ENCODE results near the gene COL4A2.

COL4A2 gene

DNA sequence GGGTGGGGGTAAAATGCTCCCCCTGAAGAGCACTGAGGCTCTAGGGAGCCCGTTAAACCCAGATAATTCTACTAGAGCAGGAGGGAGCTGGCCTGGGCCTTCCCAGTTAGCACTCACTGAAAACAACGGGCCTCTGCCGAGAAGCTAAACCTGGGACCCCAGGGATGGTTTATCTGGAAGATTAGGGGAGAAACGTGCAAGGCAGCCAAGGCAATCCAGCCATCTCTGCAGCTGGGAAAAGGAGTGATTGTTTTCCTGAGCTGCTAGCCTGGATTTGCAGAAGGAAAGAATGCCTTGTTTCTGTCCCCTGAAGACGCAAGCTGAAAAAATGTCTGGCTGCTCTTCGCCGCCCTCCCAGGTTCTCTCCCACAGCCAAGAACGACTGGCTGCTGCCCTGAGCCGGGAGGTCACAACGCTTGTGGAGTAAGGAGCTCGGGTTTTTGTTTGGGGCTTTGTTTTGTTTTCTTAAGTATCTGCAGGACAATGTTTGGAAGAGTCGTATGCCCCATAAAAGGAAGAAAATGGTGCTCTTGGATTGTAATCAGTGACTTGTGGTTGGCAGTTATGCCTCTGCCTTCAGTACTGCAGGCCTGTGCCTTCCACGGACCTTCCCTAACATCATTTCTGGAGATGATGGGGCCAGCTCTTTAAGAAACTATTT, 31.5 kb downstream of the COL4A2 start:
- Histone ChIP-seq H3K4me1 (ENCODE audit: insufficient read depth, low read length, poor library complexity, severe bottlenecking) (peaks cover 8% of the 10 kb centered on the region), H4K20me1 (ENCODE audit: insufficient read depth, low read length, poor library complexity, severe bottlenecking) (no peaks in the 10 kb centered on the region), H3F3A (ENCODE audit: low read depth) (no peaks in the 10 kb centered on the region), H2AFZ (ENCODE audit: low read length) (no peak overlapping the region), H3K4me2 (ENCODE audit: low read depth, low read length, poor library complexity, severe bottlenecking) (no peak overlapping the region), H3K36me3 (ENCODE audit: insufficient read depth, low read length) (no peaks in the 10 kb centered on the region), H3K9ac (ENCODE audit: low read depth, low read length, poor library complexity, severe bottlenecking) (no peak overlapping the region), H3K4me3 (ENCODE audit: low read length, poor library complexity, severe bottlenecking) (no peak overlapping the region), H3K9me2 (replicated peaks; ENCODE audit: low read depth, low read length) (no peaks in the 10 kb centered on the region), H3K27me3 (ENCODE audit: insufficient read depth, low read length, poor library complexity, severe bottlenecking) (no peaks in the 10 kb centered on the region), H3K79me2 (ENCODE audit: insufficient read depth, low read length) (no peaks in the 10 kb centered on the region), H3K9me3 (ENCODE audit: insufficient read depth, low read depth, low read length) (no peaks in the 10 kb centered on the region)
- TF ChIP-seq EZH2phosphoT487 (IDR thresholded peaks at IDR 0.05; ENCODE audit: borderline replicate concordance), result no peak
- no peak for TF ChIP-seq CTCF (conservative IDR thresholded peaks at IDR 0.05; ENCODE audit: low read length)

DNA sequence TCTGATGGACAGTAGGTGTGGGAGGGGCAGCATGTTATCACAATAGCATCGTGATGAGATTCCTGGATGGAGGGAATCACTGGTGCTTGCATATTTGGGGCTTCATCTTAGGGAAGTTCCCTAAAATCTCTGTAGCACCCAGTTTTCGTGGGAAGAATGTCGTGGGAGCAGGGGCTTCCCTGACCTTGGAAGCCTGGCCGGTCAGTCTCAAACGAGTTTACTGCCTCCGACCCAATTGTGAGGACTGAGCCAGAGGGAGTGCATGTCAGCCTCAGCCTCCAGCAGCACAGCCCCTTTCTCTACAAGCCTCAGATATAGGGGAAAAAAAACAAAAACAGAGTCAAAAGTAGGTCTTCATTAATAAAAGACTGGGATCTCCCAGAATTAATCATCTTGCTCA, 32.2 kb downstream of the COL4A2 start:
- no peak for TF ChIP-seq EZH2phosphoT487 (IDR thresholded peaks at IDR 0.05; ENCODE audit: borderline replicate concordance)
- TF ChIP-seq CTCF (conservative IDR thresholded peaks at IDR 0.05; ENCODE audit: low read length), result no peak
- H3K9ac ChIP-seq (ENCODE audit: low read depth, low read length, poor library complexity, severe bottlenecking), result no peak overlapping the region
- H3K36me3 ChIP-seq (ENCODE audit: insufficient read depth, low read length), result no peaks in the 10 kb centered on the region

DNA sequence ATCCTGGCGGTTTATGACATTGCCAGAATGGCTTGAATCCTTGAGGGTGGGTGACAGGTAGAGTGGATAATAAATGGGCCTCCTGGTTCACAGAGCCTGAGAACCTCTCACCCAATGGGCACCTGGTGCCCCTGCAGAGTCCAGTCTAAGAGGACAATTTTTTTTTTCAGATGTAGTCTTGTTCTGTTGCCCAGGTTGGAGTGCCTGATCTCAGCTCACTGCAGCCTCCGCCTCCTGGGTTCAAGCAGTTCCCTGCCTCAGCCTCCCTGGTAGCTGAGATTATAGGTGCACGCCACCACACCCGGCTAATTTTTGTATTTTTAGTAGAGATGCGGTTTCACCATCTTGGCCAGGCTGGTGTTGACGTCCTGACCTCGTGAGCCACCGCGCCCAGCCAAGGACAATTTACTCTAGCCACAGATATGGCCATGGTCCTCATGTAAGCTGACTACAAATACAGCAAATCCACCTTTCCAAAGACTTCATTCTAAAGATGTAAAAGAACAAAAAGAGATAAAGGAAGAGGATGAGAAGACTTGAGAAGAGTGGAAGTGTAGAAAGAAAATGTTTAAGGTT, 33.0 kb downstream of the COL4A2 start:
- Histone ChIP-seq H3K27me3 (ENCODE audit: insufficient read depth, low read length, poor library complexity, severe bottlenecking) (no peaks in the 10 kb centered on the region), H2AFZ (ENCODE audit: low read length) (peak overlapping the region; percentile 63; the same call in 1 of the 2 replicates), H3K36me3 (ENCODE audit: insufficient read depth, low read length) (no peaks in the 10 kb centered on the region), H3K9ac (ENCODE audit: low read depth, low read length, poor library complexity, severe bottlenecking) (no peak overlapping the region), H4K20me1 (ENCODE audit: insufficient read depth, low read length, poor library complexity, severe bottlenecking) (no peaks in the 10 kb centered on the region), H3F3A (ENCODE audit: low read depth) (no peaks in the 10 kb centered on the region), H3K4me1 (ENCODE audit: insufficient read depth, low read length, poor library complexity, severe bottlenecking) (peaks cover 8% of the 10 kb centered on the region), H3K4me3 (ENCODE audit: low read length, poor library complexity, severe bottlenecking) (peak overlapping the region; percentile 42), H3K9me2 (replicated peaks; ENCODE audit: low read depth, low read length) (no peaks in the 10 kb centered on the region), H3K79me2 (ENCODE audit: insufficient read depth, low read length) (no peaks in the 10 kb centered on the region), H3K4me2 (ENCODE audit: low read depth, low read length, poor library complexity, severe bottlenecking) (peak overlapping the region; percentile 59), H3K9me3 (ENCODE audit: insufficient read depth, low read depth, low read length) (no peaks in the 10 kb centered on the region)
- no peak for TF ChIP-seq CTCF (conservative IDR thresholded peaks at IDR 0.05; ENCODE audit: low read length)
- no peak for TF ChIP-seq EZH2phosphoT487 (IDR thresholded peaks at IDR 0.05; ENCODE audit: borderline replicate concordance)

More for the DNA sequence above, 32.2 kb downstream of the COL4A2 start:
- H2AFZ ChIP-seq (ENCODE audit: low read length), result no peak overlapping the region
- no peaks in the 10 kb centered on the region for H3K9me2 ChIP-seq (replicated peaks; ENCODE audit: low read depth, low read length)
- no peaks in the 10 kb centered on the region for H3F3A ChIP-seq (ENCODE audit: low read depth)
- H3K4me1 ChIP-seq (ENCODE audit: insufficient read depth, low read length, poor library complexity, severe bottlenecking), result peaks cover 8% of the 10 kb centered on the region
- H3K9me3 ChIP-seq (ENCODE audit: insufficient read depth, low read depth, low read length), result no peaks in the 10 kb centered on the region
- no peak overlapping the region for H3K4me2 ChIP-seq (ENCODE audit: low read depth, low read length, poor library complexity, severe bottlenecking)
- H3K79me2 ChIP-seq (ENCODE audit: insufficient read depth, low read length), result no peaks in the 10 kb centered on the region
- H3K27me3 ChIP-seq (ENCODE audit: insufficient read depth, low read length, poor library complexity, severe bottlenecking), result no peaks in the 10 kb centered on the region
- H3K4me3 ChIP-seq (ENCODE audit: low read length, poor library complexity, severe bottlenecking), result no peak overlapping the region
- H4K20me1 ChIP-seq (ENCODE audit: insufficient read depth, low read length, poor library complexity, severe bottlenecking), result no peaks in the 10 kb centered on the region
